ENCODE results near the gene TOMT. TPM values are rescaled to one million over a fixed set of nuclear protein-coding genes. Genes with fewer than 3 reads are reported as not detected.

TOMT gene
- polyA plus RNA-seq, 4 donors: not detected

DNA sequence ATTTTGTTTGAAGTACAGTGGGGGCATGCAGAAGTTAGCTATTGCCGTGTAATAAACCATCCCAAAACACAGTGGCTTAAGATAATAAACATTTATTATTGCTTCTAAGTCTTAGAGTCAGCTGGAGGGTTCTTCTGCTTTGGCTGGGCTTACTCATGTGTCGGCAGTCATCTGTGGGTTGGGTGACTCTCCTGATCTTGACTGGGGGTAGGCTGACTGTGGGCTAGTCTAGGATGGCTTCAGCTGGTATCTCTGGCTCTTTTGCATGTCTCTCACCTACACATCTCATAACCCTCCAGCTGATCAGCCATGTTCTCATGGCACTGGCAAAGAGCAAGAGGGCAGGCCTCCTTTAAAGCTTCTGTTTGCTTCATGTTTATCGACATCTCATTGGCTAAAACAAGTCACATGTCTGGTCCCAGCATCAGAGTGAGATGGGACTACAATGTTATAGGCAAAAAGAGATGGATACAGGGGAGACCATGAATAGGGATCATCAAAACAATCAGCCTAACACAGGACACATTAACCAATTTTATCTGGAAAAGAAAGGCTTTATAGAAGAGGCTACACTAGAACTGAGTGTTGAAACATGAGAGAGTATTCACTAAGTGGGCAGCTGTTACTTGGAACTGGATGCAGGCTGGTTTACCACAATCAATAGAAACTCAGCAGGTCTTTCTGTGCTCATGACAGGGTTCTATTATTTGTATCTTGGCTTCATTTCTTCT is 19.9 kb upstream of the TOMT start:
- DNase-seq (ENCODE audit: low read depth in 4 of 4, low spot score in 3 of 4): no peak

GRCh38 chr11:72088076-72088808 is 17.5 kb upstream of the TOMT start:
- no peak for DNase-seq (ENCODE audit: low read depth in 4 of 4, low spot score in 3 of 4)

- DNase-seq (ENCODE audit: low read depth in 4 of 4, low spot score in 3 of 4): peak in 2 of 4 donors; percentile 54 to 55
Observed at GRCh38 chr11:72091292-72091691, 14.4 kb upstream of the TOMT start.

DNA sequence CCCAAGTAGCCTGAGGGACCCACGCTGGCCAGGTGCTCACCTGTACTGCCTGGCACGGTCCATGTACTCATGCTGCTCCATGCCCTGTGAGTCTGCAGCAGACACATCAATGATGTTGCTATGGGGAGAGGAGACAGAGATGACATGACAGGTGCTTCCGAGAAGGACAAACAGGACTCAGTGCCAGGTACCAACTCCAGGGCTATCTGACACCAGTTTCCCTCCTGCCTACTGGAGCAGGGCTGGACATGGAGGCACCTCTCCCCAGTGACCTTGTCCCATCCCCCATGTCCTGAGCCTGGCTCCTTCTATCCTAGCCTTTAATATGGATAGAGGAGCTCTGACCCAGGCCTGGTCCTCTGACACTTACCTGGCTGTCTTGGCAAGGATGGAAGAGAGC is 7.0 kb upstream of the TOMT start:
- DNase-seq (ENCODE audit: low read depth in 4 of 4, low spot score in 3 of 4): no peak

GRCh38 chr11:72100009-72100408 is 5.7 kb upstream of the TOMT start:
- no peak for DNase-seq (ENCODE audit: low read depth in 4 of 4, low spot score in 3 of 4)

- DNase-seq (ENCODE audit: low read depth in 4 of 4, low spot score in 3 of 4): no peak
Observed at GRCh38 chr11:72100462-72100861, 5.3 kb upstream of the TOMT start.

- DNase-seq (ENCODE audit: low read depth in 4 of 4, low spot score in 3 of 4): no peak
Observed at GRCh38 chr11:72102162-72102561, 3.6 kb upstream of the TOMT start.

- no peak for DNase-seq (ENCODE audit: low read depth in 4 of 4, low spot score in 3 of 4)
Observed at GRCh38 chr11:72102631-72102945, 3.1 kb upstream of the TOMT start.

GRCh38 chr11:72102946-72103753 is 2.6 kb upstream of the TOMT start, which contains the start of gene LAMTOR1:
TSS of gene LAMTOR1 (minus strand) at chr11:72103297. CDS start at chr11:72103224, 73 bp downstream.
- DNase-seq (ENCODE audit: low read depth in 4 of 4, low spot score in 3 of 4): peak; percentile 95 to 99 (median 98)

- DNase-seq (ENCODE audit: low read depth in 4 of 4, low spot score in 3 of 4): no peak
Observed at GRCh38 chr11:72103754-72104167, 2.0 kb upstream of the TOMT start.

DNA sequence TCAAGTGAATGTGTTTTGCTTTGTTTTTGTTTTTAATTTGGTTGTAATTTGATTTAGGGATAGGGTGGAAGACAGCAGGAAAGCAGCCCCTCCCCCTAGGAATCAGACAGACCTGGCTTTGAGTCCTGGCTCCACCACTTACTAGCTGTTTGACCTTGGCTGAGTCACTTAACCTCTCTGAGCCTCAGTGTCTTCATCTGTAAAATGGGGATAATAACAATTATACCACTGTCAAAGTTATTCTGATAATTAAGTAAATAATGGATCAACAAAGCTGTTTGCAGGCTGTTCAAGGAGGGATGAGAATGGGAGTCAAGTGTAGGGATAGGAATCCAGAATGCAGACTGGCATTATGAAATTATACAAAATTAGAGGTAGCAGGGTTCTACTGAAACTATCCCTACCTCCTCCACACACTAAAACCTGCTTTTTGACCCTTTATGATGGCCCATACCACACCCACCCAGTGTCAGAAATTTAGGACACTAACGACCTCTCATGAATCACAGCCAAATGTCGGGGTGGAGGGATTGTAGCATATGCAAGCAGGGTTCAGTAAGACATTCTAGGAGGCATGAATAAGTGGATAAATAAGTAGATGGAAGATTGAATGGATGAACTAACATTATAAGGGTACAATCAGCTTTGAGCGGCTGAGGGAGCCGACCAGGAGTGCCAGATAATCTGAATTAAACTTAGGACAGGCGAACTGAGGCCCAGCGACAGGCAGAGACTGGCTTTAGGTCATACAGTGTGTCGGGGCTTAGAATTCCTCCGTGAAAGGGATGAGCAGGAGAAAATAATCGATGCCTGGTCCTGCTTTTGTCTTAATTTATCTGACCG is 5.8 kb downstream of the TOMT start:
- no peak for DNase-seq (ENCODE audit: low read depth in 4 of 4, low spot score in 3 of 4)

- DNase-seq (ENCODE audit: low read depth in 4 of 4, low spot score in 3 of 4): peak; percentile 99 to 100 (median 100)
Observed at GRCh38 chr11:72112143-72112977, 6.6 kb downstream of the TOMT start, which contains the start of gene ANAPC15. TSS of gene ANAPC15 (minus strand) at chr11:72112695. CDS start at chr11:72111276, 1,419 bp downstream.

DNA sequence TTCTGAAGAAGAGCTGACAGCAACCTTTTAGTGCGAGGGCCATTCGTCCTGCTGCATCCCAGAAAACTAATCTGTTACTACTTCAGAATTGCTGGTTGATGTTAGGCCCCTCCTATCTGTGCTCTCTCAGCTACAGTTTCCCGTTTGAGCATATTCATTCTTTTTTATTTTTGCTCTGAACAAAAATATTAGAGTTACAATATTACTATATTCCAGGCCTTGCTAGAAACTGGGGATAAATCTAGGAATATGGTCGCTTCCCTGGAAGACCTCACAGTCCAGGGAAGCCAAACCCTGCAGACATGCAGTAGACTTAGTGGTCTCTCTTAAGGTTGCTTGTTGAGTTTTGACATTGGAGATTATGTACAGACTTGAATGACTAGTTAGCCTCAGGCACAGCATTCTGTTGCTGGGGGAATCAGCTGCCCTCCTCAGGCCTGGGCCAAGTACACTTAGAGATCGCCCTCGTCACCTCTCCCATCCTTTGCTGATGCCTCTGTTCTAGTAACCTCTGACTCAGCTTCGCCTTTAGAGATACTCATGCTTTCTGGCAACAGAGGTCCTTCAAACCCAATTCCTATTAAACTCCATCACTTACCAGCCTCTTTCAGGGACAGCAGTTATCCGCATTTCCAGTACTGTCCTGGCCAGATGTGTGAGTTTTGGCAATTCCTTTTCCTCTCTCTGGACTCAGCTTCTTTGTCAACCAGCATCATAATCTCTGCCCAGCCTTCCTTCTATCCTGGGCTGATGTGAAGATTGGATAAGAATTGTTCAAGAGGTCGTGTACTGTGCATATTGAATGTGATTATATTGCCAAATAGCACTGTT is 7.5 kb downstream of the TOMT start:
- no peak for DNase-seq (ENCODE audit: low read depth in 4 of 4, low spot score in 3 of 4)

- DNase-seq (ENCODE audit: low read depth in 4 of 4, low spot score in 3 of 4): no peak
Observed at GRCh38 chr11:72114570-72114969, 8.8 kb downstream of the TOMT start.

GRCh38 chr11:72116019-72116755 is 10.5 kb downstream of the TOMT start:
- no peak for DNase-seq (ENCODE audit: low read depth in 4 of 4, low spot score in 3 of 4)

DNA sequence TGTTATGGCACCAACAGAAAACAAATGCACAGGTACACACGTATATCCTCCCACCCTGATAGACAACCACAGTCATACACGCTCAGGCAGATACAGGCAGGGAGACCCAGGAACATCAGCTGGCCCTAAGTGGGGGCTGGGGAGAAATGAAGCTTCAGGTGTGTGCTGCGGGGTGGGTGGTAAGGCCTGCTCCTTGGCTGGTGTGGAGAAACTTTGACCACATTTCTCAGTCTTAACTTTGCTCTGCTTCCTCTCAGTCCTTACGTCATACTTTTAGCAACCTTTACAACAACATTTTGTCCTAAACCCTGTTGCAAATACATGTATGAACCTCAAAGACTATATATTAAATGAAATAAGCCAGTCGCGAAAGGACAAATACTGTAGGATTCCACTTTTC is 13.5 kb downstream of the TOMT start:
- no peak for DNase-seq (ENCODE audit: low read depth in 4 of 4, low spot score in 3 of 4)

DNA sequence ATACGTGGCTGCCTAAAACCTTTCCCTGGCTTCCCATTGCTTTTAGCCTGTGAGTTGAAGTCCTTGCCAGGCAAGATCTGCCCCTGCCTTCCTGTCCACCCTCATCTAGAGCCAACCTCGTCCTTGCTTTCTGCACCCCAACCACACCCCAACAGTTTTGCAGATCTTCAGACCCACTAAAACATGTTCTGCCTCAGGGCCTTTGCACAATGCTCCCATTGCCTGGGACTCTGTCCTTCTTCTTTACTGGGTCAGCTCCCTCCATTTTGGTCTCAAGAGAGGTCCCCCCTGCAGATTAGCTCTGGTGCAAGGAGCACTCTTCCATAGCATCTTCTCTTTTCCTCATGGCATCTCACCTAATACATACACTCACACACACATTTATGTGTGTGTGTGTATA is 15.2 kb downstream of the TOMT start:
- no peak for DNase-seq (ENCODE audit: low read depth in 4 of 4, low spot score in 3 of 4)

- DNase-seq (ENCODE audit: low read depth in 4 of 4, low spot score in 3 of 4): no peak
Observed at GRCh38 chr11:72122607-72123006, 16.9 kb downstream of the TOMT start.

All from right renal pelvis (tissue), 4 donors.